ENCODE measurements around the gene FAM184A. TPM values are rescaled to one million over a fixed set of nuclear protein-coding genes. Genes with fewer than 3 reads are reported as not detected.

Gene FAM184A
- total RNA-seq, 1 donor from 2014 or later = 2.0 TPM

DNA sequence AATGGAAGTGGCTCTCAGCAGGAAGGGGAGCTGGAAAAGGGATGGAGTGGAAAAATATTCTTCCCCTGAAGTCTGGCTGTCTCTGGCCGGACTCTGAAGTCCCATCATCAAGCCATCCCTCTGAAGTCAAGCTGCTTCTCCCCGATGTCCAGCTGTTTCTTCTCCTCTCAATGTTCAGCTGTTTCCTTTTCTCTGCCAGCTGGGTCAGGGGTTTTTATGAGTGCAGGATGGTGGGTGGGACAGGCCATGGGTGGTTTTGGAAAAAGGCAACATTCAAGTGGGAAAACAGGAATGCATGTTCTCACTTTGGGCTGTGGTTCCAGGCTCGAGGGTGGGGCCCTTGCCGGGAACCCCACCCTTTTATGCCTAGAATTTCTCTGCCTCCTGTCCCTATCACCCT lies 48.4 kb upstream of the FAM184A start:
- no peak for FAIRE-seq
- no peak overlapping the region for H3K27ac ChIP-seq (ENCODE audit: low read depth, low read length)
- no peaks in the 10 kb centered on the region for H3K36me3 Mint-ChIP-seq (ENCODE audit: low read depth, unreplicated experiment)
- no peak overlapping the region for H3K4me3 Mint-ChIP-seq (ENCODE audit: unreplicated experiment)
- H2AFZ ChIP-seq (ENCODE audit: low read depth, low read length) = no peak overlapping the region
- DNase-seq (ENCODE audit: low read depth) = no peak
- no peak overlapping the region for H3K4me3 ChIP-seq (ENCODE audit: insufficient read depth, low read depth, low read length)
- no peaks in the 10 kb centered on the region for H3K27me3 Mint-ChIP-seq (ENCODE audit: low read depth, unreplicated experiment)
- no peaks in the 10 kb centered on the region for H3K36me3 ChIP-seq (ENCODE audit: insufficient read depth, low read length)
- no peaks in the 10 kb centered on the region for H4K20me1 ChIP-seq (ENCODE audit: insufficient read depth, low read length)
- peaks cover 14% of the 10 kb centered on the region for H3K4me1 ChIP-seq (ENCODE audit: insufficient read depth, low read length)
- H3K4me1 Mint-ChIP-seq (ENCODE audit: low read depth, unreplicated experiment) = peaks cover 9% of the 10 kb centered on the region
- TF ChIP-seq, protein P1, sequence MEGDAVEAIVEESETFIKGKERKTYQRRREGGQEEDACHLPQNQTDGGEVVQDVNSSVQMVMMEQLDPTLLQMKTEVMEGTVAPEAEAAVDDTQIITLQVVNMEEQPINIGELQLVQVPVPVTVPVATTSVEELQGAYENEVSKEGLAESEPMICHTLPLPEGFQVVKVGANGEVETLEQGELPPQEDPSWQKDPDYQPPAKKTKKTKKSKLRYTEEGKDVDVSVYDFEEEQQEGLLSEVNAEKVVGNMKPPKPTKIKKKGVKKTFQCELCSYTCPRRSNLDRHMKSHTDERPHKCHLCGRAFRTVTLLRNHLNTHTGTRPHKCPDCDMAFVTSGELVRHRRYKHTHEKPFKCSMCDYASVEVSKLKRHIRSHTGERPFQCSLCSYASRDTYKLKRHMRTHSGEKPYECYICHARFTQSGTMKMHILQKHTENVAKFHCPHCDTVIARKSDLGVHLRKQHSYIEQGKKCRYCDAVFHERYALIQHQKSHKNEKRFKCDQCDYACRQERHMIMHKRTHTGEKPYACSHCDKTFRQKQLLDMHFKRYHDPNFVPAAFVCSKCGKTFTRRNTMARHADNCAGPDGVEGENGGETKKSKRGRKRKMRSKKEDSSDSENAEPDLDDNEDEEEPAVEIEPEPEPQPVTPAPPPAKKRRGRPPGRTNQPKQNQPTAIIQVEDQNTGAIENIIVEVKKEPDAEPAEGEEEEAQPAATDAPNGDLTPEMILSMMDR (IDR thresholded peaks at IDR 0.05; ENCODE audit: insufficient read depth, low read depth, low read length) = no peak
- TF ChIP-seq EZH2 (IDR thresholded peaks at IDR 0.05; ENCODE audit: insufficient read depth, low read length) = no peak
- H3K27me3 ChIP-seq (ENCODE audit: insufficient read depth, low read length) = no peaks in the 10 kb centered on the region
- H3K9me3 ChIP-seq (ENCODE audit: insufficient read depth, low read depth, low read length) = no peaks in the 10 kb centered on the region
- H3K9ac ChIP-seq (ENCODE audit: low read length) = no peak overlapping the region
- no peaks in the 10 kb centered on the region for H3K9me3 Mint-ChIP-seq (ENCODE audit: unreplicated experiment)
- H3K4me2 ChIP-seq (ENCODE audit: low read length) = no peak overlapping the region
- no peaks in the 10 kb centered on the region for H3K79me2 ChIP-seq (ENCODE audit: insufficient read depth, low read length)
- H3K27ac Mint-ChIP-seq (ENCODE audit: unreplicated experiment) = no peak overlapping the region

DNA sequence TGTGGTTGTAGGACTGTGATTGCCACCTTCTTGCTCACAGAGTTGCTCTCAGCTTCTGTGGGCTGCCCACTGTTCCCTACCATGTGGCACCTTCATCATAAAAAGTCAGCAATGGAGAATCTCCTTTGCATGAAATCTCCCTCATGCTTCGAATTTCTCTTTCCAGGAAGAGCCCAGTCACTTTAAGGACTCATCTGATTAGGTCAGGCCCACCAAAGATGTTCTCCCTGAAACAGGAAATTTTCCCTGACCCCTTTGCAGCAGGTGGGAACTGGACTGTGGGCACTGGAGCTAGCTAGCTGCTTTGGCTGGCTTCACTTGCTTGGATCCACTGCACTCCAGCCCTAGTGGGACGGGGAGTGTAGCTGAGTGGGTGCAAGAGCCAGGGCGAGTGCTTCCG lies 47.7 kb upstream of the FAM184A start:
- no peak overlapping the region for H2AFZ ChIP-seq (ENCODE audit: low read depth, low read length)
- no peaks in the 10 kb centered on the region for H3K27me3 Mint-ChIP-seq (ENCODE audit: low read depth, unreplicated experiment)
- H3K27ac ChIP-seq (ENCODE audit: low read depth, low read length) = no peak overlapping the region
- no peak overlapping the region for H3K4me2 ChIP-seq (ENCODE audit: low read length)
- H3K36me3 ChIP-seq (ENCODE audit: insufficient read depth, low read length) = no peaks in the 10 kb centered on the region
- H3K4me1 Mint-ChIP-seq (ENCODE audit: low read depth, unreplicated experiment) = peaks cover 9% of the 10 kb centered on the region
- peaks cover 14% of the 10 kb centered on the region for H3K4me1 ChIP-seq (ENCODE audit: insufficient read depth, low read length)
- no peak for TF ChIP-seq EZH2 (IDR thresholded peaks at IDR 0.05; ENCODE audit: insufficient read depth, low read length)
- TF ChIP-seq, protein P1 (IDR thresholded peaks at IDR 0.05; ENCODE audit: insufficient read depth, low read depth, low read length) = no peak
- DNase-seq (ENCODE audit: low read depth) (no peak), FAIRE-seq (no peak)
- H3K9me3 Mint-ChIP-seq (ENCODE audit: unreplicated experiment) = no peaks in the 10 kb centered on the region
- H3K27me3 ChIP-seq (ENCODE audit: insufficient read depth, low read length) = no peaks in the 10 kb centered on the region
- H3K27ac Mint-ChIP-seq (ENCODE audit: unreplicated experiment) = no peak overlapping the region
- H3K9me3 ChIP-seq (ENCODE audit: insufficient read depth, low read depth, low read length) = no peaks in the 10 kb centered on the region
- no peaks in the 10 kb centered on the region for H4K20me1 ChIP-seq (ENCODE audit: insufficient read depth, low read length)
- H3K9ac ChIP-seq (ENCODE audit: low read length) = no peak overlapping the region
- H3K36me3 Mint-ChIP-seq (ENCODE audit: low read depth, unreplicated experiment) = no peaks in the 10 kb centered on the region
- no peaks in the 10 kb centered on the region for H3K79me2 ChIP-seq (ENCODE audit: insufficient read depth, low read length)
- no peak overlapping the region for H3K4me3 ChIP-seq (ENCODE audit: insufficient read depth, low read depth, low read length)
- no peak overlapping the region for H3K4me3 Mint-ChIP-seq (ENCODE audit: unreplicated experiment)

DNA sequence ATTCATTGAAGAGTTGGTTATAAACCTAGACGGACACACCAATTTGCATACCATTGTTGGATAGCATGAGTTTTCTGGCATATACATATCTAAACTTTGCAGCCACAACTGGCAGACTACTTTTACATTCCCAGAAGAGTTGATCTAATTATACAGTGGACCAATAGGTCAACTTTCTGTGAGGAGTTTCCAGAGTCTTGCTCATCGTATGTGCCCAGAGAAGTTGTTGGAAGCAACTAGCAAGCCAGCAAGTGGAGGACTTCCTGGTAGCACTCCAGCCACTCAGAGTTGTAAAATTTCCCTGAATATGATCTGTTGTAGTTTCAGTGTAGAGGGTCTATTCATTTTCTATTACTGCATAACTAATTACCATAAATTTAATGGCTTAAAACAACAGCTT lies 47.1 kb upstream of the FAM184A start:
- Histone ChIP-seq H4K20me1 (ENCODE audit: insufficient read depth, low read length) (no peaks in the 10 kb centered on the region), H3K36me3 (ENCODE audit: insufficient read depth, low read length) (no peaks in the 10 kb centered on the region), H2AFZ (ENCODE audit: low read depth, low read length) (no peak overlapping the region), H3K27ac (ENCODE audit: low read depth, low read length) (no peak overlapping the region), H3K27me3 (ENCODE audit: insufficient read depth, low read length) (no peaks in the 10 kb centered on the region), H3K9me3 (ENCODE audit: insufficient read depth, low read depth, low read length) (no peaks in the 10 kb centered on the region), H3K9ac (ENCODE audit: low read length) (no peak overlapping the region), H3K4me1 (ENCODE audit: insufficient read depth, low read length) (peaks cover 14% of the 10 kb centered on the region), H3K4me3 (ENCODE audit: insufficient read depth, low read depth, low read length) (no peak overlapping the region), H3K79me2 (ENCODE audit: insufficient read depth, low read length) (no peaks in the 10 kb centered on the region), H3K4me2 (ENCODE audit: low read length) (no peak overlapping the region)
- Mint-ChIP-seq H3K4me1 (ENCODE audit: low read depth, unreplicated experiment) (peaks cover 9% of the 10 kb centered on the region), H3K27ac (ENCODE audit: unreplicated experiment) (no peak overlapping the region), H3K9me3 (ENCODE audit: unreplicated experiment) (no peaks in the 10 kb centered on the region), H3K27me3 (ENCODE audit: low read depth, unreplicated experiment) (no peaks in the 10 kb centered on the region), H3K36me3 (ENCODE audit: low read depth, unreplicated experiment) (no peaks in the 10 kb centered on the region), H3K4me3 (ENCODE audit: unreplicated experiment) (no peak overlapping the region)
- TF ChIP-seq EZH2 (IDR thresholded peaks at IDR 0.05; ENCODE audit: insufficient read depth, low read length) = no peak
- TF ChIP-seq, protein P1 (IDR thresholded peaks at IDR 0.05; ENCODE audit: insufficient read depth, low read depth, low read length) = no peak
- no peak for FAIRE-seq
- DNase-seq (ENCODE audit: low read depth) = no peak

Measured in astrocyte (in vitro differentiated cells and primary cell).